GM04504 (cell line): ENCODE data around the gene UBE2E2.
"Not testable (repeated sequence)": the region's sequence is repeated elsewhere in the genome, so short reads cannot be mapped to it uniquely, and the experiment has no call there.

ENCODE experiments used
- DNase-seq: peaks from one replicate; pipeline ENCODE4 v3.0.0-alpha.2; 2012; ENCODE audit warnings: low read depth

UBE2E2 gene

GRCh38 chr3:23202921-23203707 is at the start of gene UBE2E2:
Gene UBE2E2 (plus strand): TSS chr3:23203327.
- DNase-seq: peak; percentile 39

- DNase-seq: no peak
Observed at GRCh38 chr3:23153436-23153835, 49.7 kb upstream of the UBE2E2 start.

- no peak for DNase-seq
Observed at GRCh38 chr3:23157331-23157730, 45.8 kb upstream of the UBE2E2 start.

- peak; percentile 41 for DNase-seq
Observed at GRCh38 chr3:23159929-23160328, 43.2 kb upstream of the UBE2E2 start.

GRCh38 chr3:23161308-23161707 is 41.8 kb upstream of the UBE2E2 start:
- no peak for DNase-seq

GRCh38 chr3:23161896-23162570 is 41.1 kb upstream of the UBE2E2 start:
- DNase-seq: no peak

GRCh38 chr3:23162934-23163333 is 40.2 kb upstream of the UBE2E2 start:
- DNase-seq: no peak

- DNase-seq: no peak
Observed at GRCh38 chr3:23164746-23165145, 38.4 kb upstream of the UBE2E2 start.

- DNase-seq: no peak
Observed at GRCh38 chr3:23165571-23165970, 37.6 kb upstream of the UBE2E2 start.

- no peak for DNase-seq
Observed at GRCh38 chr3:23166276-23166675, 36.9 kb upstream of the UBE2E2 start.

GRCh38 chr3:23166845-23167244 is 36.3 kb upstream of the UBE2E2 start:
- no peak for DNase-seq

- no peak for DNase-seq
Observed at GRCh38 chr3:23169551-23169950, 33.6 kb upstream of the UBE2E2 start.

- DNase-seq: no peak
Observed at GRCh38 chr3:23170291-23170690, 32.8 kb upstream of the UBE2E2 start.

GRCh38 chr3:23172059-23172458 is 31.1 kb upstream of the UBE2E2 start:
- DNase-seq: no peak

GRCh38 chr3:23174426-23175039 is 28.6 kb upstream of the UBE2E2 start:
- DNase-seq: no peak

- DNase-seq: no peak
Observed at GRCh38 chr3:23175341-23176083, 27.6 kb upstream of the UBE2E2 start.

- not testable (repeated sequence) for DNase-seq
Observed at GRCh38 chr3:23176839-23177238, 26.3 kb upstream of the UBE2E2 start.

GRCh38 chr3:23182996-23183513 is 20.1 kb upstream of the UBE2E2 start:
- no peak for DNase-seq

GRCh38 chr3:23183731-23184130 is 19.4 kb upstream of the UBE2E2 start:
- no peak for DNase-seq

- no peak for DNase-seq
Observed at GRCh38 chr3:23185861-23186260, 17.3 kb upstream of the UBE2E2 start.

- DNase-seq: no peak
Observed at GRCh38 chr3:23189187-23189586, 13.9 kb upstream of the UBE2E2 start.

- no peak for DNase-seq
Observed at GRCh38 chr3:23192816-23193215, 10.3 kb upstream of the UBE2E2 start.
